IPS-11a (cell line): Measurements from ENCODE around the gene AMFR.
A peak's percentile ranks its signal among the peaks of the same experiment; 100 is the strongest.

Experiments used
- H3K4me3 ChIP-seq: one replicate; pipeline ENCODE4 v1.5.1; 2013; ENCODE audit warnings: low read depth, low read length, control low read depth

Gene AMFR

DNA sequence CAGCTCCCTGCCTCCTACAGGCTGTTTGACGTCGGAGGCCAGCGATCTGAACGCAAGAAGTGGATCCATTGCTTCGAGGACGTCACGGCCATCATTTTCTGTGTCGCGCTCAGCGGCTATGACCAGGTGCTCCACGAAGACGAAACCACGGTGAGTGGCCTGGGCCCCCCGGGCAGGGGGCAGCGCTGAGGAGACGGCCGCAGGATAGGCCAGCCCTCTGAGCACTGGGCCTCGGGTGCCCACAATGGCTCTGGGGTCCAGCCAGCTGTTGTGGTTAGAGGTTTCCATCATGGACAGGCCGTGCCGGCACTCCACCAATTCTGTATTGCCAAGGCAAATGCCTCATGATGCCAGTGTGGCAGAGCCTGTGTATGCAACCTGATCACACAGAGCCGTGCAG lies 88.6 kb downstream of the AMFR start:
- no peak overlapping the region for H3K4me3 ChIP-seq

- H3K4me3 ChIP-seq, result no peak overlapping the region
These were observed 89.2 kb downstream of the AMFR start for GRCh38 chr16:56336071-56336688.

GRCh38 chr16:56334761-56335160 lies 90.6 kb downstream of the AMFR start:
- no peak overlapping the region for H3K4me3 ChIP-seq

GRCh38 chr16:56332464-56333079 lies 92.8 kb downstream of the AMFR start:
- H3K4me3 ChIP-seq, result no peak overlapping the region

DNA sequence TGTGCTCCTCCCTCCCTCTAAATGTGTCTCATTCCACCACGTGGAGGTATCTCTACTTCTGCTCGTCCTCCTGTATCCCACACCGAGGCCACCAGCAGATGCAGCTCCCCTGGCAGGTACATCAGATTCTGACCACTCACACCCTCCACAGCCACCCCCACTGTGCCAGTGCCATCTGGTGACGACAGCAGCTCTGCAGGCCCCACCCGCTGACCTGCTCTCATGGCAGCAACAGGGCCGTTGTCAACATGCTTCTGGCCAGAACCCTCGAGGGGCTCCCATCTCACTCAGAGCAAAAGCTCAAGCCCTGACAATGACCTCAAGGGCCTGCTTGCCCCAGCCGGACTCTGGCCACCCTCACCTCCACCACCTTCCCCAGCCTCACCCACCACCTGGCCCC lies 93.4 kb downstream of the AMFR start:
- H3K4me3 ChIP-seq, result no peak overlapping the region

- H3K4me3 ChIP-seq, result no peak overlapping the region
These were observed 93.9 kb downstream of the AMFR start for GRCh38 chr16:56331399-56331798.

- H3K4me3 ChIP-seq, result no peak overlapping the region
These were observed 94.9 kb downstream of the AMFR start for GRCh38 chr16:56330476-56330875.

- H3K4me3 ChIP-seq, result no peak overlapping the region
These were observed 95.5 kb downstream of the AMFR start for GRCh38 chr16:56329887-56330286.

- H3K4me3 ChIP-seq, result no peak overlapping the region
These were observed 96.9 kb downstream of the AMFR start for GRCh38 chr16:56328276-56329022.

DNA sequence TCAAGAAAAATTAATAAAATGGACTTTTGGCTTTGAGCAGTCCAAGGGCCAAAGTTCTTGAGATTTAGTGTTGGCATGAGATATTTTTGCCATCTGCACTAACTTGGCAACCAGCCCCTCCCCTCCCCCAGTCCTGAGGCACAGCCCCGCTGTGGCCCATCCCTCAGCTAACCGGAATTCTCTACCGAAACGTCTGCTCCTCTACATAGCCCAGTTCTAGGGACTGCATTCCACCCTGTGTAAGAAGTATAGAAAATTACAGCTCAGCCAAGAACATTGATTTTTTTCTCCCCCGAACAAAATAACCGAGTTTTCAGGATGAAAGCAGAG lies 97.5 kb downstream of the AMFR start:
- H3K4me3 ChIP-seq, result no peak overlapping the region

DNA sequence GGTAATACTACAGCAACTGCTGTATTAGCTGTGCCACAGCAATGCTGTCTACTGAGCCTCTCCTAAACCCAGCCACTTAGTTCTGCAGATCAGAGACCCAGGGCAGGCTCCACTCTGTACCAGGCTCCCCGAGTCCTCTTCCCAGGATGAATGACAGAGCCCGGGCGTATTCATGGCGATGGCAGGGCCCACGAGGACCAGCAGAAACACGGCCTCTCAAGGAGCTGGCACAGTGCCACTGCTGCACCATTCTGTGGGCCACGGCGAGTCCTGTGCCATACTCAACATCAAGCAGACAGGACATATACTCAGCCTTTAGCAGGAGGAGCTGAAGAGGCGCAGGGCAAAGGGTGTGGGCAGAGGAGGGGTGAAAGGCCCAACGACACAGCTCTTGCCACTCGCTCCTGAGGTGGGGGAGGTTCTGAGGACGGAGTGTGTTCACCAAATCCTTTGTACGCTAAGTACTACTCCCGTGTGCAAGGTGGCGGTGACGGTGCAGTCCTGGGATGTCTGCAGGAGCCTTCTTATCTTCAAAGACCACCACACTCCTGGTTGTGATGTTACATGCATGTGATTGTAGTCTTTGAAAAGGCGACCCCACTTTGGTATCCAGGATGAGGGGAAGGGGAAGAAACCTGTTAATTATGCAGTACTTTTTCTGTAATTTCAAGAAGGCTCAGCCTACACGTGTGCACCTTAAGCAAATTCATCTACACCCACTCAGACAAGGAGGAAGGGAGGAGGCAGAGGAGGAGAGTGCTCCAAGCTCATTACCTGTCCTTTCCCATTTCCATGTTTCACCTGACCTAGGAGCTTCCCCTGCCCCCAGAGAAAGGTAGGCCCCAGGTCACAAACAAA lies 98.0 kb downstream of the AMFR start:
- no peak overlapping the region for H3K4me3 ChIP-seq

DNA sequence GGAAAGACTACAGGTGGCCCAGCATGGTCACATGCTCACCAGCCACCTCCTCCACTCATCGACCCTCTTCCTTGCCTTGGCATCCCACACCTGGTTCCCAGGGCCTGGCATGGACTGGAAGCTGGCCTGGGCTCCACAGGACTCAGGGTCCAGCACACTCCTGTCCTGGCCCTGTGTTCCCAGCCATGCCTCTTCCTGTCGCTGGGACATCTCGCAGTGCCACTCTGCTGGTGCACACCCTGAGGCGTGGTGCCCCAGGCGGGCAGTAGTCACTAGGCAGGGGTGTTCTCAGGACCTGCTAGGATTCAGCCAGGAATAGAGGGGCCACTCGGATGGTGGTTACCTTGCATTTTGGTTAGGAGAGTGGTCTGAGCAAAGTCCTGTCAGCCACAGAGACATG lies 99.4 kb downstream of the AMFR start:
- H3K4me3 ChIP-seq, result no peak overlapping the region

DNA sequence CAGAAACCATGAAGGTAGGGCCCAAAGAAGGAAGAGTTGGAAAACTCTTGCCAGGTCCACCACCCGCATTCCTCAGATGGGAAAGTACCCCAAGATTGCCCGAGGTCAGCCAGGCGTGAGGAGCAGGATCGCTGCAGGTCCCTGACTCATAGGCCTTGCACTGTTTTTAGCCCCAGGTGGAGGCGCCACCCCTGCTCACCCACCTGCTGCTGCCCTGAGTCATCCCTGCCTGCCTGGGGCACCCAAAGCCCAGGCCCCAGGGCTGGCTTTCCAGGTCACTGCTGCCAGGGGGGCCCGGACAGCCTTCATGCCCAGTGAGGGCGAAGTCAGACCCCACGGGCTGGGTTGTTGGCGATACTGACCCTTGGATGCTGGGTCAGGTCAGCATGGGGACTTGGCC lies 100.9 kb downstream of the AMFR start:
- H3K4me3 ChIP-seq, result no peak overlapping the region

GRCh38 chr16:56321571-56321970 lies 103.8 kb downstream of the AMFR start:
- H3K4me3 ChIP-seq, result no peak overlapping the region

DNA sequence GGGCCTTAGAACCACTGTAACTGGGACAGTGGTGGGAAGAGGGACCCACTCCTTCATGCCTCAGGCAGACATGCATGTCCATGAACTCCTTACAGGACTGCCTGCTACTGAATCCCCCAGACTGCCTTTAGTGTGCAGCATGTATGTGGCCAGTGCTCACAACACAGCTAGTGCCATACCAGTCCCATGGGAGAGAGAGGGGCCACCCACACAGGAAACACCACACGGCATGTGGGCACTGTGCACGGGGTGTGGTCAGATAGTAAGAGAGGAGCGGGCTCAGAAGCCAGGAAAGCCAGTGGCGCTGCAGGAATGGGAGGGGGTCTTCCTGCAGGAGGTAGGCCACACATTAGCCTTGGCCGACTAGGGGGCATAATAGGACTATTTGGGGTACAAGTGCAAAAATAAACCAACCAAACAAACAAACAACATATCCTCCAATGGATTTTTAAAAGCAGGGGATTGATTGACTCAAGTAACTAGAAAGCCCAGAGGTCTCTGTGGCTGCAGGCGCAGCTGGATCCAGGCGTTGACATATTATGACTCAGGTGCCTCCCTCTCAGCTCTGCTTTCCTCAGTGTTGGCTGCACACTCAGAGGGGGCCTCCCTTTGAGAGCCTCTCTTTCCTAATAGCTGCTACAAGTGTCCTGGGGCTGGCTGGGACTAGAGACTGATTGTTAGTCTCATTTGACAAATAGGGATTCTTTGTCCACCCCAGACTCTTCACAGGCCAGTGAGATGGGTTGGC lies 104.4 kb downstream of the AMFR start:
- H3K4me3 ChIP-seq, result no peak overlapping the region

DNA sequence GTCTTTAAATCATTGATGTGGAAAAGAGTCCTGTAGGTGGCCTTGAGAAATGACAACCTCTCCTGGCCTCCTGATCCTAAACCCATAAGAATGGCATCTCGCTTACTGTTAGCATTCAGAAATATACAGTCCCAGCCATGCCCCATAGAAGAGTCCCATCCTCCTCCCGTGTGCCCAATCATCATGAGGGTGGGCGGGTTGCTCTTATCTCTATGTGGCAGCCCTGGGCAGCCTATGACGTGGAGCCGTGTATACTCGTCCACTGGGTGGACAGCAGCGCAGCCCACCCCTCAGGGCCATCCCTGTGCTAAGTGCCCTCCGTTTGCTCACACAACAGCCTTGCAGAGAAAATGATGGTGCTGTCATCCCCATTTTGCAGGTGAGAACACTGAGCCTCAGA lies 105.3 kb downstream of the AMFR start:
- H3K4me3 ChIP-seq, result no peak overlapping the region

DNA sequence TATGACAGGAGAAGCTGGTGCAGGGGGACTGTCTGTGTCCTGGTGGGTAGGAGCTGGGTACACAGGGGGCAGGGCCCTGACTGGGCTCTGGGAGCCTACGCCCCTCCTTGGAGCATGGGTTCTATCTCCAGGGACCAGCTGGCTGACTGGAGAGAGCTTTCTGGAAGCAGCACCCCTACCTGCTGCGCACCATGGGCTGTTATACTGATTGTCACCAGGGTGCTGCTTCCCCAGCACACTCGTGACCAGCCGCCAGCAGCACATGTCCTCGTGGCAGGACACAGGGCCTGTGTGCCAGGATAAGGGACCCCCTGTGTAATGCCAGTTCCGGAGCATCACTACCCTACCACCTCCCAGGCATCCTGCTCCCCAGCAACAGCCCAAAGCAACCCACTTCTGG lies 106.0 kb downstream of the AMFR start:
- H3K4me3 ChIP-seq, result no peak overlapping the region

GRCh38 chr16:56318827-56319140 lies 106.6 kb downstream of the AMFR start:
- no peak overlapping the region for H3K4me3 ChIP-seq

- peak overlapping the region; percentile 8 for H3K4me3 ChIP-seq
These were observed 107.1 kb downstream of the AMFR start for GRCh38 chr16:56317998-56318826.

- no peak overlapping the region for H3K4me3 ChIP-seq
These were observed 108.8 kb downstream of the AMFR start for GRCh38 chr16:56316545-56316944.
